Measurements from ENCODE around the gene RNF227.
A peak's percentile ranks its signal among the peaks of the same experiment; 100 is the strongest.

The RNF227 gene

DNA sequence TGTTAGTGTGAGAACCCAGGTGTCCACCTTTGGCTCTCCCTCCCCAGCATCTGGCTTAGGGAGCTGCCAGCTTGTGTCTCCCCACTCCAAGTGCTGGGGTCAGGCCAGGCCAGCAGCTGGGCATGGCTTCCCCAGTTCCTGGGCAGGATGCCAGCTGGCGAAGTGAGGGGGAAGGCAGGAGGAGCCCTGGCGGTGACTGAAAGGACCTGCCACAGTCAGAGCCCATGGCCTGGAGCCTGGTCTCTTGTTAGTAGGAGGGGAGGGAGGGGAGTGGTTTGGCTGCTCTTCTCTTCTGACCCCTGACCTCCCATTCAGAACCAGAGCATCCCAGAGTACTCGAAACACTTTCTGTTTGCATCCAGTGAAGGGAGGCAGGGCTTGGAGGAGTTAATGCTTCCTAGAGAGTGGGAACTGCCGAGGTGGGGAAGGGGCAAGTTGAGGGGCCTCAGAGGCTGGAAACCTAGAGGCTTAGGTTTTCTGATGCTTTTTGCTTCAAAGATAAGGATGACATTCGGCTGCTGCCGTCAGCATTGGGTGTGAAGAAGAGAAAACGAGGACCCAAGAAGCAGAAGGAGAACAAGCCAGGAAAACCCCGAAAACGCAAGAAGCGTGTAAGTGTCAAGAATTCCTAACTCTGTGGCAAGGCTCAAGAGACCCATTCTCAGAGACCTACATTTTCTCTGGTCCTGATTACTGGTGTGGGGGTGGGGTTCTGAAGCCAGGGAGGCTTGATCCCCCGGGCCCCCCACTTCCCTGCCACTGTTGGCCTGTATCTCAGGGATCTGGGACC is 26.7 kb downstream of the RNF227 start:
- Histone ChIP-seq H3K4me3 (ENCODE audit: low read length) (no peak overlapping the region), H3K9me3 (ENCODE audit: control insufficient read depth, insufficient read depth, low read length) (no peaks in the 10 kb centered on the region), H3K27me3 (ENCODE audit: control insufficient read depth, insufficient read depth, low read length) (no peaks in the 10 kb centered on the region; the same call in 1 of the 2 replicates), H3K27ac (ENCODE audit: low read length) (no peak overlapping the region), H3K4me1 (ENCODE audit: control insufficient read depth, insufficient read depth, low read length) (peaks cover 4% of the 10 kb centered on the region), H3K36me3 (ENCODE audit: control insufficient read depth, insufficient read depth, low read length) (no peaks in the 10 kb centered on the region)
- no CpG with 5 or more reads among the region's 11 CpGs for WGBS (ENCODE audit: insufficient coverage, insufficient read length)
- no peak for DNase-seq (ENCODE audit: low read depth, low spot score)

DNA sequence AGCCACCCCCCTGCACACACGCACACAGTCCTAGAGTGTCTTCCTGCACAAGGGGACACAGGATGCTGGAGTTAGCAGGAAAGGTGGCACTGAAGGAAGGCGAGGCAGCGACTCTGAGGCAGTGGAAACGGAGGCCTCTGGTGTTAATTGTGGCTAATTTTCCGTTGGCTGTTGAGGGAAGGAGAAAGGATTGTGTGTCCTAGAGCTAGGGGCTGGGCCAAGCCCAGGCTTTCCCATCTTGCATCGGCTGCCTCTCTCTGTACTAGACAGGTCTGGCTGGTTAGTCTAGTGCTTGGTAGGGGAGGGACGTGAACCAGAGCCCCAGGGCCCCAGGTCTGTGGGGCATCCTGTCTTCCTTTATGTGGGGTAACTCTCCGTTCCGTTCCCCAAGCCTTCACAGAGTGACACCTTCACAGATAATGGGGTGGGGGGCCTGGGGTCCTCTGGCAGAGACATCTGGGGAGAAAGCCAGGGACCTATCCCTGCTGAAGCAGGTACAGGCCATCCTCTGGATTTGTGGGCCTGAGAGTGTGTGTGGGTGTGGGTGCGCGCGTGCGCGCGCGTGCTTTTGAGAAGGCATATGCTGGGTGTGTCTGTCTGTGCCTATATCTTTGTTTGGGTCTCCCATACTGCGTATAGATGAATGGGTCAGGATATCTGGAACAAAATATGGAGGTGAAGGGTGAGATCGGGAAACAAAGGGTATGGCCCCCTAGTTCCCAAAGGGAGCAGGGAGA is 27.7 kb downstream of the RNF227 start, which contains the start of gene CHD3:
Gene CHD3 (plus strand): TSS at position 606 of the 737 bp plus-strand sequence. CDS start 212 bp downstream, outside the sequence.
- no peak for DNase-seq (ENCODE audit: low read depth, low spot score)
- no CpG with 5 or more reads among the region's 18 CpGs for WGBS (ENCODE audit: insufficient coverage, insufficient read length)

DNA sequence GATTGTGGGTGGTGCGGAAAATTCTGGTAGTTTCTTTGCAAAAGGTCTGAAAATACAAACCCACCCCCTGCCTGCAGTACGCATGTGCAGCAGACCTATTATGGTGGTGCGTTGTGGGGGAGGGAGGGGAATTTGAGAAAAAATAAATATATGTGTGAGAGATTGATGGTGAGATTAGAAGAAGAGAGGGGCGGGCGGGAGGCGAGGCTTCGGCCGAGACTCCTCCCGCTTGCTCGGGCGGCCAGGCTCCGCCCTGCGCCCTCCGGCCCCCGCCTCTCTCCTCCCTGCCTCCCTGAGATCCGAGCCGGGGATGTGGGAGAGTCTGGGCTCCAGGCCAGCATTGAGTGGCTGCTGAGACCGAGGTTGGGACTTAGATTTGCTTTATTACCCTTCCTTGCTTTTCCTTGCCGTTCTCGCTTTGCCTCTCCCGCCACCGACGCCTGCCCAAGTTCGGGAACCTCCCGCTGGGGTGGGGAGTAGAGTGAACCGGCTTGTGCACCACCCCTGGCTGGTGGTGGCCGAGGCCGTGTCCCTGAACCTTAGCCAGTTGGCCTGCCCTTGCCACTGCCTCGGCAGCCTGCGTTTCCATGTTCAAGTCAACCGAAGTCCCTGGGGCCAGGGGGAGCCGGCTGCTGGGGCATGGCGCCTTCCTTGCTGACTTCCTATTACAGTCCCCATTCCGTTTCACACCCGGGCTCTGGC is 28.5 kb downstream of the RNF227 start:
- Histone ChIP-seq H3K27ac (ENCODE audit: low read length) (no peak overlapping the region), H3K27me3 (ENCODE audit: control insufficient read depth, insufficient read depth, low read length) (no peaks in the 10 kb centered on the region; the same call in 1 of the 2 replicates), H3K9me3 (ENCODE audit: control insufficient read depth, insufficient read depth, low read length) (no peaks in the 10 kb centered on the region), H3K4me1 (ENCODE audit: control insufficient read depth, insufficient read depth, low read length) (peaks cover 4% of the 10 kb centered on the region), H3K36me3 (ENCODE audit: control insufficient read depth, insufficient read depth, low read length) (no peaks in the 10 kb centered on the region), H3K4me3 (ENCODE audit: low read length) (peak overlapping the region; percentile 29; the same call in 1 of the 2 replicates)
- no peak for DNase-seq (ENCODE audit: low read depth, low spot score)
- no CpG with 5 or more reads among the region's 35 CpGs for WGBS (ENCODE audit: insufficient coverage, insufficient read length)

More for the DNA sequence above, 27.7 kb downstream of the RNF227 start, which contains the start of gene CHD3:
- Histone ChIP-seq H3K4me3 (ENCODE audit: low read length) (peak within 1 kb of the TSS; percentile 29; the same call in 1 of the 2 replicates), H3K36me3 (ENCODE audit: control insufficient read depth, insufficient read depth, low read length) (no peaks in the 10 kb centered on the region), H3K4me1 (ENCODE audit: control insufficient read depth, insufficient read depth, low read length) (peaks cover 4% of the 10 kb centered on the region), H3K9me3 (ENCODE audit: control insufficient read depth, insufficient read depth, low read length) (no peaks in the 10 kb centered on the region), H3K27me3 (ENCODE audit: control insufficient read depth, insufficient read depth, low read length) (no peaks in the 10 kb centered on the region; the same call in 1 of the 2 replicates), H3K27ac (ENCODE audit: low read length) (no peak within 1 kb of the TSS)

DNA sequence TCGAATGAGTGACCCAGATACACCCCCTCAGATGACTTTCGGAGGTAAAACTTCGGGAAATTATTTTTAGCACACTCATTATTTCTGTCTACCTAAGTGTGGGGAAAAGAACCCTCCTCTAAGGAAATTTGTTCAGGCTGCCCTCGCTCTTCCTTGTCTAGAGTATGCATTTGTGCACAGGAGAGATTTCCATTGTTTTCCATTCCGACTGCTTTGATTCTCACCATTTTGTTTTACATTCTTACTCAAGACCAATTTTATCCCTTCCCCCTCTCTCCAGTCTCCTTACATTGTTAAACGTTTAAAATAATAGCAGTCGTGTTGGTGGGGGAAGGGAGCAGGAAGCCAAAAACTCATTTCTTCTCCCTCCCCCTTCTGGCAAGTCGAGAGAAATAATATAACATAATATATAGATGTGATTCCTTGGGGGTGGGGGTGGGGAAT is 29.0 kb downstream of the RNF227 start:
- H3K27me3 ChIP-seq (ENCODE audit: control insufficient read depth, insufficient read depth, low read length), result no peaks in the 10 kb centered on the region; the same call in 1 of the 2 replicates
- no peak for DNase-seq (ENCODE audit: low read depth, low spot score)
- peaks cover 4% of the 10 kb centered on the region for H3K4me1 ChIP-seq (ENCODE audit: control insufficient read depth, insufficient read depth, low read length)
- no CpG with 5 or more reads among the region's 8 CpGs for WGBS (ENCODE audit: insufficient coverage, insufficient read length)
- no peaks in the 10 kb centered on the region for H3K36me3 ChIP-seq (ENCODE audit: control insufficient read depth, insufficient read depth, low read length)
- H3K27ac ChIP-seq (ENCODE audit: low read length), result no peak overlapping the region
- H3K4me3 ChIP-seq (ENCODE audit: low read length), result no peak overlapping the region; the same call in 1 of the 2 replicates
- no peaks in the 10 kb centered on the region for H3K9me3 ChIP-seq (ENCODE audit: control insufficient read depth, insufficient read depth, low read length)

DNA sequence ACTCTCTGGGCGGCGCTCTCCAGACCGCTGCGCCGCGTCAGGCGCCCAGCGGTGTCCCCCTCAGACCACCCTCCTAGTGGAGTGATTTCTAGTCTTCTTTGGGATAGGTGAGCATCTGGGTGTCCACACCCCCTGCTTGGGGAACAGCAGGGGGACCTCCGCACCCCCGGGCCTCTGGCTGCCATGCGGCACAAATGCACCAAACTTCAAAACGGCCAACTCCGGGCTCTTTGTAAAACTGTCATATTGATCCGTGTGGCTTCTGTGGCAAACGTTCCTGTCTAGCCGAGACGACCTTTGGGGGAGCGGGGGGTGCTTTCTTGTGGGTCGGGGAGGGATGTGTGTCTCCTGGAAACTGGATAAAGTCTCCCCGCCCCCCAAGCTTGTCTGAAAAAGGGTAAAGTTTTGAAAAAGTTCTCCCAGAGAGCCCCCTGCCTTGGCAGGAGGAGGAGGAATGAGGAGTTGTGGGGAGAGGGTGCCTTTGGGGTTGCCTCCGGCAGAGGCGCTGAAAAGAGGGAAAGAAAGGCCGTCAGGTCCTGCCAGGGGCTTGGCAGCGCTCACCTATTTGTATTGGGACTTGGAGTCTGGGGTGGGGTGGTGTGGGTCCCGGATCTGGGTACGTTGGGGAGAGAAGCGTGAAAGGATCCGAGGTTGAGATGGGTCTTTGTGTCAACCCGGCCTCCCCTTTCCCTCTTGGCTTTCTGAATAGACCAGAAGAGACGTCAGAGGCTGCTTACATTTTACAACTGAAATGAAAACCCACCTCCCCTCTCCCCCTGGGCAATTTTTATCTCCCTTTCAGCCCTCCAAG is 29.7 kb downstream of the RNF227 start:
- no peaks in the 10 kb centered on the region; the same call in 1 of the 2 replicates for H3K27me3 ChIP-seq (ENCODE audit: control insufficient read depth, insufficient read depth, low read length)
- H3K4me1 ChIP-seq (ENCODE audit: control insufficient read depth, insufficient read depth, low read length), result peaks cover 4% of the 10 kb centered on the region
- no peaks in the 10 kb centered on the region for H3K36me3 ChIP-seq (ENCODE audit: control insufficient read depth, insufficient read depth, low read length)
- peak overlapping the region; percentile 56; the same call in 1 of the 2 replicates for H3K4me3 ChIP-seq (ENCODE audit: low read length)
- DNase-seq (ENCODE audit: low read depth, low spot score), result no peak
- no peaks in the 10 kb centered on the region for H3K9me3 ChIP-seq (ENCODE audit: control insufficient read depth, insufficient read depth, low read length)
- no peak overlapping the region for H3K27ac ChIP-seq (ENCODE audit: low read length)
- no CpG with 5 or more reads among the region's 30 CpGs for WGBS (ENCODE audit: insufficient coverage, insufficient read length)

DNA sequence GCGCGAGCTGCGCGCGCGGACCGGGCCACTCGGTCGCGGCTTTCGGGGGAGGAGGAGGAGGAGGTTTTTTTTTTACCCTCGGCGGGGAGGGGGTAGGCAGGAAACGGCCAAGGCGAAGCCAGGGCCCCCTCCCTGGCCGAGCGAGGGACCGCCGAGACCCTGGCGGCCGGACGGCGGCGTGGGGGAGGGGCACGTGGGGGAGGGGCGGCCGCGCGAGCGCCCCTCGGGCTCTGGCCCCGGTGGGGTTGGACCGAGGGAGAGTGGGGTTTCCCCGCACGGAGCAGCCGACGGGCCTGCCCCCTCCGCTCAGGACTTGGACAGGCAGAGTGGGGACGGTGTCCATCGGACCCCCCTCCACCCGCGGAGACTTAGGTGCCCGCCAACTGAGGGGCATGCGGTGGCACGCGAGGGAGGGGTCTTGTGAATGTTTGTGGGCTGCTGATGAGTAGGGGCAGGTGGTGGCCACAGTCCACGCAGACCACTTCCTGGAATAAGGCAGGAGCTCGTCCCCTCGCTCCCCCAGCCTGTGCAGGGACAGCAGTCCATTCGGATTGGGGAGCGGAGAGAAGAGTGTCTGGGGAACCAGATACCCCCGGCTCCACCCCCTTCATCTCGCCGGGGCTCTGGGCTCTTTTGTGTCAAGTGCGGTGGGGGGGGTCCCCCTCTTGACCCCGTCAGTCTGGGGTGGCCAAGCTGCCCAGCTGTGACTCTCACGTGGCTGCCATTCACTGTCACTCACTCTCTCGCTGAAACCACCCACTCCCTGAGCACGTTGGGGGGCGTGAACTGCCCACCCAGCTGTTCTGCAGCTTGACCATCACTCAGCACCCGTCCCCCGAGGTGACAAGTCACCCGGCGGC is 30.5 kb downstream of the RNF227 start:
- no peaks in the 10 kb centered on the region for H3K9me3 ChIP-seq (ENCODE audit: control insufficient read depth, insufficient read depth, low read length)
- H3K27ac ChIP-seq (ENCODE audit: low read length), result no peak overlapping the region
- no peak for DNase-seq (ENCODE audit: low read depth, low spot score)
- no CpG with 5 or more reads among the region's 64 CpGs for WGBS (ENCODE audit: insufficient coverage, insufficient read length)
- peak overlapping the region; percentile 56; the same call in 1 of the 2 replicates for H3K4me3 ChIP-seq (ENCODE audit: low read length)
- H3K27me3 ChIP-seq (ENCODE audit: control insufficient read depth, insufficient read depth, low read length), result no peaks in the 10 kb centered on the region; the same call in 1 of the 2 replicates
- no peaks in the 10 kb centered on the region for H3K36me3 ChIP-seq (ENCODE audit: control insufficient read depth, insufficient read depth, low read length)
- peaks cover 4% of the 10 kb centered on the region for H3K4me1 ChIP-seq (ENCODE audit: control insufficient read depth, insufficient read depth, low read length)

DNA sequence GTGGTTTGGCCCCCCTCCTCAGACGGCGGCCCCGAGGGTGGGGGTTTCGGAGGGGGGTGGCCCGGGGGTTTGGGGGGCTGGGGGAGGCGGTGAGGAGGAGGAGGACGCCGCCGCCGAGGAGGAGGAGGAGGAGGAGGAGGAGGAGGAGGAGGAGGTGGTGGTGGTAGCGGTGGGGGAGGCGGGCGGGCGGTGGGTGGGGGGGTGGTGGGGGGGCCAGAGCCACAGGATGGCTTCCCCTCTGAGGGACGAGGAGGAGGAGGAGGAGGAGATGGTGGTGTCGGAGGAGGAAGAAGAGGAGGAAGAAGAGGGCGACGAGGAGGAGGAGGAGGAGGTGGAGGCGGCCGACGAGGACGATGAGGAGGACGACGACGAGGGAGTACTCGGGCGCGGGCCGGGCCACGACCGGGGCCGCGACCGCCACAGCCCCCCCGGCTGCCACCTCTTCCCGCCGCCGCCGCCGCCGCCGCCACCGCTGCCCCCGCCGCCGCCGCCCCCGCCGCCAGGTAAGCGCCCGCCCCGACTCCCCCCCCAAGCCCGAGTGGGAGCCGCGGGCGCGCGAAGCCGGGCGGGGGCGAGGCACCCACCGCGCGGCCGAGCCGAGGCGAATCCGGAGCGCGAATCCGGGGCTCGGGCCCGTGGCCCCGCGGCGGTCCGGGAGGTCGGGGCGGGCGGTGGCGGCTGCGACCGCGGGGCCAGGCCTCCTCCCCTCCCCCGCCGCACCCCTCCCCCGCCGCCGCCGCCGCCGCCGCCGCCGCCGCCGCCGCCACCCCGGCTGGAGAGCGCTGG is 31.3 kb downstream of the RNF227 start:
- Histone ChIP-seq H3K27me3 (ENCODE audit: control insufficient read depth, insufficient read depth, low read length) (no peaks in the 10 kb centered on the region; the same call in 1 of the 2 replicates), H3K4me1 (ENCODE audit: control insufficient read depth, insufficient read depth, low read length) (peaks cover 4% of the 10 kb centered on the region), H3K9me3 (ENCODE audit: control insufficient read depth, insufficient read depth, low read length) (no peaks in the 10 kb centered on the region), H3K27ac (ENCODE audit: low read length) (no peak overlapping the region), H3K4me3 (ENCODE audit: low read length) (peak overlapping the region; percentile 69), H3K36me3 (ENCODE audit: control insufficient read depth, insufficient read depth, low read length) (no peaks in the 10 kb centered on the region)
- no peak for DNase-seq (ENCODE audit: low read depth, low spot score)
- WGBS (ENCODE audit: insufficient coverage, insufficient read length), result no CpG with 5 or more reads among the region's 100 CpGs

DNA sequence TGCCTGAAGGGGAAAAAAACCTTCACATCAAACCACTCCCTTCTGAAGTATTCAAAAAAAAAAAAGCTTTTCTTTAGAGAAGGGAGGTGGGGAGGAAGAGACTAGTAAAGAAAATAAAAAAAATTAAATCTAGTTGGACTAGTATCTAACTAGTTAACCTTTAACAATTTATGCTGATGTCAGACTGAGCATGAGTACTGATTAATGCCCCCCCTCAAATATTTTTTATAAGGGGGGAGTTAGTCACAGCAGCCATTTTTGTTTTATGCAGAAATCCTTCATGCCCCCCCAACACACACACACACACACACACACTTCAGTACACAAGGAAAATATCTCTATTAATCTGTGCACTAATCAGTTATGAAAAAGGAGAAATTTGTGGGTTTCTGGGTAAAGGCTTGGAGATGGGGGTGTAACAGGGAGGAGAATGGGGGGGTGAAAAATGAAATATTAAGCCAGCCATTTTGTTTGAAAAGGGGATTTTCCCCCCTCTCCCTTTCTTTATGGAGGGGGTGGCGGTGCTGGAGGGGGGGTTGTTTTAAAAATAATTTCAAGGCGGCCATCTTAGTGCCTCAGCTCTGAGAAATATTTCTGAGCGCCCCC is 32.2 kb downstream of the RNF227 start:
- DNase-seq (ENCODE audit: low read depth, low spot score), result no peak
- Histone ChIP-seq H3K4me1 (ENCODE audit: control insufficient read depth, insufficient read depth, low read length) (peaks cover 4% of the 10 kb centered on the region), H3K27me3 (ENCODE audit: control insufficient read depth, insufficient read depth, low read length) (no peaks in the 10 kb centered on the region; the same call in 1 of the 2 replicates), H3K36me3 (ENCODE audit: control insufficient read depth, insufficient read depth, low read length) (no peaks in the 10 kb centered on the region), H3K27ac (ENCODE audit: low read length) (no peak overlapping the region), H3K4me3 (ENCODE audit: low read length) (no peak overlapping the region), H3K9me3 (ENCODE audit: control insufficient read depth, insufficient read depth, low read length) (no peaks in the 10 kb centered on the region)
- no CpG with 5 or more reads among the region's 3 CpGs for WGBS (ENCODE audit: insufficient coverage, insufficient read length)
